BE2C (cell line): Measurements from ENCODE around the gene SF3A2.
A peak's percentile ranks its signal among the peaks of the same experiment; 100 is the strongest.
"Not testable (repeated sequence)": the region's sequence is repeated elsewhere in the genome, so short reads cannot be mapped to it uniquely, and the experiment has no call there.

ENCODE experiments used
- DNase-seq: peaks from one replicate; pipeline ENCODE4 v3.0.0-alpha.2; 2020
- H3K27me3 ChIP-seq: fragments of 250-450 bp; sonication (Bioruptor Pico); 2 replicates; pipeline ENCODE4 v1.5.1; 2020; ENCODE audit warnings: mild to moderate bottlenecking
- H3K36me3 ChIP-seq: fragments of 250-450 bp; sonication (Bioruptor Pico); 2 replicates; pipeline ENCODE4 v1.5.1; 2020; ENCODE audit warnings: mild to moderate bottlenecking
- H3K4me1 ChIP-seq: fragments of 250-450 bp; sonication (Bioruptor Pico); 2 replicates; pipeline ENCODE4 v1.5.1; 2020
- H3K4me3 ChIP-seq: 2 replicates; pipeline ENCODE4 v1.5.1; 2011; ENCODE audit warnings: low read depth, low read length
- H3K9me3 ChIP-seq: fragments of 250-450 bp; sonication (Bioruptor Pico); 2 replicates; pipeline ENCODE4 v1.5.1; 2020
- CTCF ChIP-seq: IDR thresholded peaks from 2 replicates; pipeline ENCODE4 v1.5.1; 2012; ENCODE audit warnings: mild to moderate bottlenecking, low read depth, low read length

SF3A2 gene

GRCh38 chr19:2197270-2197669 lies 39.4 kb upstream of the SF3A2 start:
- Histone ChIP-seq H3K36me3 (peaks cover 60% of the 10 kb centered on the region), H3K4me1 (no peaks in the 10 kb centered on the region), H3K4me3 (no peak overlapping the region), H3K9me3 (no peaks in the 10 kb centered on the region), H3K27me3 (no peaks in the 10 kb centered on the region)
- no peak for DNase-seq
- TF ChIP-seq CTCF, result no peak

- H3K27me3 ChIP-seq, result no peaks in the 10 kb centered on the region
- TF ChIP-seq CTCF, result no peak
- DNase-seq, result no peak
- H3K9me3 ChIP-seq, result no peaks in the 10 kb centered on the region
- peaks cover 53% of the 10 kb centered on the region for H3K36me3 ChIP-seq
- no peaks in the 10 kb centered on the region for H3K4me1 ChIP-seq
- H3K4me3 ChIP-seq, result no peak overlapping the region
Observed at GRCh38 chr19:2198317-2198716, 38.3 kb upstream of the SF3A2 start.

GRCh38 chr19:2199215-2199614 lies 37.4 kb upstream of the SF3A2 start:
- Histone ChIP-seq H3K9me3 (no peaks in the 10 kb centered on the region), H3K4me3 (no peak overlapping the region), H3K4me1 (no peaks in the 10 kb centered on the region), H3K27me3 (no peaks in the 10 kb centered on the region), H3K36me3 (peaks cover 59% of the 10 kb centered on the region)
- peak; percentile 64 for TF ChIP-seq CTCF
- DNase-seq, result peak; percentile 68

- DNase-seq, result no peak
- Histone ChIP-seq H3K27me3 (no peaks in the 10 kb centered on the region), H3K4me1 (no peaks in the 10 kb centered on the region), H3K9me3 (no peaks in the 10 kb centered on the region), H3K4me3 (no peak overlapping the region), H3K36me3 (peaks cover 55% of the 10 kb centered on the region)
- no peak for TF ChIP-seq CTCF
Observed at GRCh38 chr19:2199861-2200623, 36.6 kb upstream of the SF3A2 start.

- H3K27me3 ChIP-seq, DNase-seq, H3K9me3 ChIP-seq, H3K4me1 ChIP-seq, H3K4me3 ChIP-seq: not testable (repeated sequence)
- H3K36me3 ChIP-seq, result peaks cover 53% of the 10 kb centered on the region
Observed at GRCh38 chr19:2200624-2201294, 35.9 kb upstream of the SF3A2 start.

GRCh38 chr19:2201473-2202148 lies 35.0 kb upstream of the SF3A2 start:
- Histone ChIP-seq H3K4me3 (no peak overlapping the region), H3K9me3 (no peaks in the 10 kb centered on the region), H3K36me3 (peaks cover 47% of the 10 kb centered on the region), H3K27me3 (no peaks in the 10 kb centered on the region), H3K4me1 (no peaks in the 10 kb centered on the region)
- DNase-seq, result no peak
- no peak for TF ChIP-seq CTCF
